ENCODE data around the gene LINC00632.

The LINC00632 gene

DNA sequence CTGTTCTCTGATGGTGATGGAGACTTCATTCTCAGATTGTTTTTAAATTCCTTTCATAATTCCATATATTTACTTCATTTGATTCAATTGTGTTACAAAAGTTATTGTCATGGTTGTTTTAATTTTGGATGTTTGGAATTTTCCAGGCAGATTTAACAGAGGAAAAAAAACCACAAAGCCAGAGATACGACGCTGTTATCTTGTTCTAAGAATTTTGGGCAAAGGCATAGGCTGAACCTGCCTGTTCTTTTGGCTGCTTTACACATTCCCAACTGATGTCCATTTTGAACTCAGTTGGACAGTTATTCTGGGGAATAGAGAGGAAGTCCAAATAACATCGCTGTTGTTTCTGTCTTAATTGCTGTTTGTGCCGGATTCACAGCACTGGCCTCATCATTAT lies 65.7 kb downstream of the LINC00632 start:
- TF ChIP-seq, protein P1, sequence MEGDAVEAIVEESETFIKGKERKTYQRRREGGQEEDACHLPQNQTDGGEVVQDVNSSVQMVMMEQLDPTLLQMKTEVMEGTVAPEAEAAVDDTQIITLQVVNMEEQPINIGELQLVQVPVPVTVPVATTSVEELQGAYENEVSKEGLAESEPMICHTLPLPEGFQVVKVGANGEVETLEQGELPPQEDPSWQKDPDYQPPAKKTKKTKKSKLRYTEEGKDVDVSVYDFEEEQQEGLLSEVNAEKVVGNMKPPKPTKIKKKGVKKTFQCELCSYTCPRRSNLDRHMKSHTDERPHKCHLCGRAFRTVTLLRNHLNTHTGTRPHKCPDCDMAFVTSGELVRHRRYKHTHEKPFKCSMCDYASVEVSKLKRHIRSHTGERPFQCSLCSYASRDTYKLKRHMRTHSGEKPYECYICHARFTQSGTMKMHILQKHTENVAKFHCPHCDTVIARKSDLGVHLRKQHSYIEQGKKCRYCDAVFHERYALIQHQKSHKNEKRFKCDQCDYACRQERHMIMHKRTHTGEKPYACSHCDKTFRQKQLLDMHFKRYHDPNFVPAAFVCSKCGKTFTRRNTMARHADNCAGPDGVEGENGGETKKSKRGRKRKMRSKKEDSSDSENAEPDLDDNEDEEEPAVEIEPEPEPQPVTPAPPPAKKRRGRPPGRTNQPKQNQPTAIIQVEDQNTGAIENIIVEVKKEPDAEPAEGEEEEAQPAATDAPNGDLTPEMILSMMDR (IDR thresholded peaks at IDR 0.05; ENCODE audit: low read depth, low read length, missing control alignments): no peak
- H3K4me3 ChIP-seq (replicated peaks; ENCODE audit: low read depth, low read length): no peak overlapping the region
- no peak for DNase-seq (ENCODE audit: extremely low read depth, low read depth)

DNA sequence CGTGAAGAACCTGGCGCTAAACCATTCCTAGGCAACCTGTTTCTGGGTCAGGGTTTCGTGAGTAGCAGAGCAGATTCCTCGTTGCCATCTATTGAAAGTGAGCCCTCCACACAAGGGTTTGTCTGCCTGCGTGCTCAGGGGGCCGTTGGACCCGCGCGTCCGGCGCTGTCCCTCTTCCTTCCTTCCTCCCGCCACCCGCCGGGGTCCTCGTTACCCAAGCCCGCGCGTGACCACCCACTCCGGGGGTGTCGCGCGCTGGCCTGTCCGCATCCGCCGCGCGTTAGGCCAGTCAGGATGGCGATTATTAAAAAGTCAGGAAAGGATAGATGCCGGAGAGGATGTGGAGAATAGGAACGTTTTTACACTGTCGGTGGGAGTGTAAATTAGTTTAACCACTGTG lies 66.8 kb downstream of the LINC00632 start:
- DNase-seq (ENCODE audit: extremely low read depth, low read depth): no peak
- TF ChIP-seq, protein P1 (IDR thresholded peaks at IDR 0.05; ENCODE audit: low read depth, low read length, missing control alignments): no peak
- no peak overlapping the region for H3K4me3 ChIP-seq (replicated peaks; ENCODE audit: low read depth, low read length)

DNA sequence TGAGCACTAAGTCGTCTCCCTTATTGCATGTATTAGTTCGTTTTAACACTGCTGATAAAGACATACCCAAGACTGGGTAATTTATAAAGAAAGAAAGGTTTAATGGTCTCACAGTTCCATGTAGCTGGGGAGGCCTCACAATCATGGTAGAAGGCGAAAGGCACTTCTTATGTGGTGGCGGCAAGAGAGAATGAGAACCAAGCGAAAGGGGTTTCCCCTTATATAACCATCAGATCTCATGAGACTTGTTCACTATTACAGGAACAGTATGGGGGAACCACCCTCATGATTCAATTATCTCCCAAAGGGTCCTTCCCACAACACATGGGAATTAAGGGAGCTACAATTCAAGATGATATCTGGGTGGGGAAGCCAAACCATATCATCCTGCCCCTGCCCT lies 85.1 kb downstream of the LINC00632 start:
- DNase-seq (ENCODE audit: extremely low read depth, low read depth): no peak
- TF ChIP-seq, protein P1 (IDR thresholded peaks at IDR 0.05; ENCODE audit: low read depth, low read length, missing control alignments): no peak
- H3K4me3 ChIP-seq (replicated peaks; ENCODE audit: low read depth, low read length): no peak overlapping the region

DNA sequence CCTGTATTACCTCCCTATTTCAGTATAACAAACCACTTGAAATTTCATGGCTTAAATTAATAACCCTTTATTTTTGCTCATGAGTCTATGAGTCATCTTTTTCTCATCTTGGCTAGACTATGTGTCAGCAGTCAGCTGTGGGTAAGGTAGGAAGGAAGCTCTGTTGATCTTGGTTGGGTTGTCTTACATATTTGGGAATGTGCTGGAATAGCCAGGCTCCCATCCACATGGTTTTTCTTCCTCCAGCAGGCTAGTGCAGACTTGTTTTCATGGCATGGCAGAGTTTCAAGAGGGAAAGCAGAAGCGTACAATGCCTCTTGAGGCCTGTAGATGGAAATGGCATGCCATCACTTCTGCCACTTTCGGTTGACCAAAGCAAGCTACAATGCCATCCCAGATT lies 89.7 kb downstream of the LINC00632 start:
- TF ChIP-seq, protein P1 (IDR thresholded peaks at IDR 0.05; ENCODE audit: low read depth, low read length, missing control alignments): no peak
- no peak for DNase-seq (ENCODE audit: extremely low read depth, low read depth)
- no peak overlapping the region for H3K4me3 ChIP-seq (replicated peaks; ENCODE audit: low read depth, low read length)

DNA sequence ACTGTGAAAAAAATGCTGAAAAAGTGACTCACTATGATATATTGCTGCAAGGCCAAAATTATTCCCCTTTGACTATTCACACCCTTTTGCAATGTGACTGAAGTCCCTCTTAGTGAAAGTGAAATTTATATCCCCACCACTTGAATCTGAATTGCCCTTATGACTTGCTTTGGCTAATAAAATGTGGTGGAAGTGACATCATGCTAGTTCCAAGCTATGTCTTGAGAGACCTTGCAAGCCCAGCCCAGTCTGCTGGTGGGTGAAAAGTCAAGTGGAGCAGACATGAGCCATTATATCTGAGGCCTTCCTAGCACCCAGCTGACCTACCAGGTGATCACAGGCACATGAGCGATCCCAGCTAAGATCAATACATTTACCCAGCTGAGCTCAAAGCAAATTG lies 94.7 kb downstream of the LINC00632 start:
- no peak overlapping the region for H3K4me3 ChIP-seq (replicated peaks; ENCODE audit: low read depth, low read length)
- TF ChIP-seq, protein P1 (IDR thresholded peaks at IDR 0.05; ENCODE audit: low read depth, low read length, missing control alignments): no peak
- no peak for DNase-seq (ENCODE audit: extremely low read depth, low read depth)

DNA sequence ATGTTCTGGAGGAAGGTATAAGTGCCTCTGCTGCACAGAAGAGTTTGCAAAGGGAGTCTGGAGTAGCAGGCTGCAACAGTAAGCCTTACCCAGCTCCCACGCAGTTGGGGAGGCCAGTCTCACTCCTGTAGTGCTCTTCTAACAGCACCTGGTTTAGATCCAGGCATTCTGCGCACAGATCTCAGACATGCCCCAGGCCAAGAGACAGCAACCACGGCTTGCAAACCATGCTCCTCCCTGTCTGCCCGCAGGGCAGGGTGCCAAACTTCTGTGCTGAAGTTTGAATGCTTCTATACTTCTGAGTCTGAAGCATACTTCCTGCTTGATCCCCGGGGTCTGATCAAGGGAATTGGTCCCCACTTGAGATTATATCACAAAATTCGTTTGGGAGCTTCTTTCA lies 106.3 kb downstream of the LINC00632 start:
- no peak overlapping the region for H3K4me3 ChIP-seq (replicated peaks; ENCODE audit: low read depth, low read length)
- TF ChIP-seq, protein P1 (IDR thresholded peaks at IDR 0.05; ENCODE audit: low read depth, low read length, missing control alignments): no peak
- peak; percentile 10 for DNase-seq (ENCODE audit: extremely low read depth, low read depth)

DNA sequence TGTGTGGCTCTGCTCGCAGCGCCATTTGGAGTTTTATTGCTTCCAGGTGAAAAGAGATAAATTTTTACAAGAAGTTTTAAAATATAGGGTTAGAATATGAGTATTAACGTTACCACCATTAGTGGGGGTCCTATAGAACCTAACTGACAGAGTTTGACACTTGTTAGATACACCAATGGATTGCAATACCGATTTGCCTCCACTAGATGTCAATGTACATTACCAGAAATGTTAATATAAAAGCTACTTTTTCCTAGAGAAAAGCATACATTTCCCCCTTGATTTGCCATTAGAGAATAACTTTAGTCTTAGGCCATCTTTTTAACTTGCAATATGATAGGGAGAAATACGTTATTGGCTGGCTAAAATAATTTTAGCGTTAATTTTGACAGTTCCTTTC lies 108.4 kb downstream of the LINC00632 start:
- H3K4me3 ChIP-seq (replicated peaks; ENCODE audit: low read depth, low read length): no peak overlapping the region
- DNase-seq (ENCODE audit: extremely low read depth, low read depth): peak; percentile 10
- TF ChIP-seq, protein P1 (IDR thresholded peaks at IDR 0.05; ENCODE audit: low read depth, low read length, missing control alignments): peak; percentile 32

Measured in HFF-Myc (cell line).